Activated CD8-positive, alpha-beta T cell treated with anti-CD3 and anti-CD28 coated beads for 36 hours (primary cell): ENCODE measurements around the gene CCDC7. TPM values are rescaled to one million over a fixed set of nuclear protein-coding genes. Genes with fewer than 3 reads are reported as not detected.
"Not testable (repeated sequence)": the region's sequence is repeated elsewhere in the genome, so short reads cannot be mapped to it uniquely, and the experiment has no call there.

Source experiments
- ATAC-seq: fragments of 200-7000 bp; cut with Tn5 transposase; one replicate; pipeline ENCODE4 v1.10.0; 2021; ENCODE audit warnings: mild to moderate bottlenecking, moderate library complexity
- CTCF ChIA-PET: fragments of 350-600 bp; sonication (Branson Sonifier 250); formaldehyde crosslinking; loops from one replicate; lab custom pipeline; 2021; ENCODE audit warnings: antibody characterized with exemption; lab: Charles Lee
- POLR2A ChIA-PET: fragments of 350-600 bp; sonication (Branson Sonifier 250); formaldehyde crosslinking; loops from one replicate; lab custom pipeline; 2021; ENCODE audit warnings: antibody characterized with exemption; lab: Charles Lee
- DNase-seq: peaks from one replicate; pipeline ENCODE4 v3.0.0-alpha.2; 2020
- H3K27ac Mint-ChIP-seq: one replicate; pipeline ENCODE4 v1.8.0; 2021; ENCODE audit warnings: mild to moderate bottlenecking, mixed read lengths
- H3K27me3 Mint-ChIP-seq: one replicate; pipeline ENCODE4 v1.8.0; 2021; ENCODE audit warnings: mixed read lengths
- H3K36me3 Mint-ChIP-seq: one replicate; pipeline ENCODE4 v1.8.0; 2021; ENCODE audit warnings: low read depth, mixed read lengths
- H3K4me1 Mint-ChIP-seq: one replicate; pipeline ENCODE4 v1.8.0; 2021; ENCODE audit warnings: low read depth, mixed read lengths
- H3K4me3 Mint-ChIP-seq: one replicate; pipeline ENCODE4 v1.8.0; 2021; ENCODE audit warnings: mild to moderate bottlenecking, moderate library complexity, mixed read lengths
- H3K9me3 Mint-ChIP-seq: one replicate; pipeline ENCODE4 v1.8.0; 2021; ENCODE audit warnings: mixed read lengths
- intact Hi-C: fragments of 100-400 bp; cut with micrococcal nuclease; formaldehyde crosslinking; loops from one replicate; pipeline ENCODE4 v1.10.0; 2022
- total RNA-seq, 2 experiments: library from RNA; stranded (reverse); gene quantifications; one replicate each; pipeline ENCODE4 v1.2.3, GENCODE V29; 2021
- TF ChIP-seq, protein P1 (sequence below): fragments of 200-600 bp; IDR thresholded peaks from one replicate; pipeline ENCODE4 v1.8.0; 2022; ENCODE audit warnings: antibody characterized with exemption, mild to moderate bottlenecking

CCDC7 gene
- total RNA-seq, 2 experiments from 2014 or later, result 5.5 to 10.4 TPM

DNA sequence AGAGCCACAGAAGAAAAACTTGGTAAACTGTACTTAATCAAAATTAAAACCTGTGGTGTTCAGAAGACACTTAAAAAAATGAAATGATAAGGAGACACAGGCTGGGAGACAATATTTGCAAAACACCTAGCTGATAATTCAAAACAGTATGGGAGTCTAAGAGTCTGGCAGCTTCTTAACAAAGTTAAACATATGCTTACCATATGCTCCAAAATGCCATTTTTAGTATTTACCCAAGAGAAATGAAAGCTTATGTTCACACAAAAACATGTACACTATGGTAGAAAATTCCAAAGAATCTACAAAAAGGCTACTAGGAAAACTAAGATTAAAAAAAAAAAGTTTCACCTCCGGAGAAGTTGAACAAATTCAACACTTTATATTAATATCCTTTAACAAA is 463.5 kb downstream of the CCDC7 start:
- no peak for DNase-seq
- intact Hi-C loops, result no loop called here
- TF ChIP-seq, protein P1, sequence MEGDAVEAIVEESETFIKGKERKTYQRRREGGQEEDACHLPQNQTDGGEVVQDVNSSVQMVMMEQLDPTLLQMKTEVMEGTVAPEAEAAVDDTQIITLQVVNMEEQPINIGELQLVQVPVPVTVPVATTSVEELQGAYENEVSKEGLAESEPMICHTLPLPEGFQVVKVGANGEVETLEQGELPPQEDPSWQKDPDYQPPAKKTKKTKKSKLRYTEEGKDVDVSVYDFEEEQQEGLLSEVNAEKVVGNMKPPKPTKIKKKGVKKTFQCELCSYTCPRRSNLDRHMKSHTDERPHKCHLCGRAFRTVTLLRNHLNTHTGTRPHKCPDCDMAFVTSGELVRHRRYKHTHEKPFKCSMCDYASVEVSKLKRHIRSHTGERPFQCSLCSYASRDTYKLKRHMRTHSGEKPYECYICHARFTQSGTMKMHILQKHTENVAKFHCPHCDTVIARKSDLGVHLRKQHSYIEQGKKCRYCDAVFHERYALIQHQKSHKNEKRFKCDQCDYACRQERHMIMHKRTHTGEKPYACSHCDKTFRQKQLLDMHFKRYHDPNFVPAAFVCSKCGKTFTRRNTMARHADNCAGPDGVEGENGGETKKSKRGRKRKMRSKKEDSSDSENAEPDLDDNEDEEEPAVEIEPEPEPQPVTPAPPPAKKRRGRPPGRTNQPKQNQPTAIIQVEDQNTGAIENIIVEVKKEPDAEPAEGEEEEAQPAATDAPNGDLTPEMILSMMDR, result no peak
- ChIA-PET POLR2A (no interaction called here), CTCF (interaction anchor here (1.2 to 2.1 kb wide), 2 partner anchors 9 to 99 kb away, joined by 3 to 5 read pairs; no protein-coding TSS in a partner anchor)
- Mint-ChIP-seq H3K4me3 (no peak overlapping the region), H3K4me1 (peaks cover 3% of the 10 kb centered on the region), H3K27me3 (no peaks in the 10 kb centered on the region), H3K27ac (peak overlapping the region; percentile 20), H3K36me3 (peaks cover 48% of the 10 kb centered on the region), H3K9me3 (no peaks in the 10 kb centered on the region)
- no peak for ATAC-seq

DNA sequence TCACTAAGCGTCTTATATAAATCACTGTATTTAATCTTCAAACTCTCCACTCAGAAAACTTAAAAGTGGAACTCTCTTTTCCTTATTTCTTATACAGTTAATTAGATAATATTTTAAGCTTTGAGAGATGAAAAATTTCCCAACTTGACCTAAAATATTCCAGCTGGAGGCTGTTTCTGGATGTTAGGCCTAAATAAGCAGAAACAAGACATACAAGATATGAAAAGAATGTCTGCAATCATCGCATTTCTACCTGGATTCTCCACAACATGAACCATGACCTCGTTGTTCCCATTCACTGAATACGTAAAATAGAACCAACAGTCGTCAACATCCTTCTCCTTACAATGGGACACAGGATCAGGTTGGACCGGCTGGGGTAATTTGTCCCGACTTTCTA is 464.0 kb downstream of the CCDC7 start:
- DNase-seq, H3K4me1 Mint-ChIP-seq, H3K27ac Mint-ChIP-seq, intact Hi-C loops, H3K27me3 Mint-ChIP-seq, POLR2A ChIA-PET, H3K4me3 Mint-ChIP-seq, ATAC-seq, H3K9me3 Mint-ChIP-seq: not testable (repeated sequence)
- CTCF ChIA-PET, result interaction anchor here (1.2 to 2.1 kb wide), 2 partner anchors 10 to 99 kb away, joined by 3 to 5 read pairs; no protein-coding TSS in a partner anchor
- H3K36me3 Mint-ChIP-seq, result peaks cover 53% of the 10 kb centered on the region

DNA sequence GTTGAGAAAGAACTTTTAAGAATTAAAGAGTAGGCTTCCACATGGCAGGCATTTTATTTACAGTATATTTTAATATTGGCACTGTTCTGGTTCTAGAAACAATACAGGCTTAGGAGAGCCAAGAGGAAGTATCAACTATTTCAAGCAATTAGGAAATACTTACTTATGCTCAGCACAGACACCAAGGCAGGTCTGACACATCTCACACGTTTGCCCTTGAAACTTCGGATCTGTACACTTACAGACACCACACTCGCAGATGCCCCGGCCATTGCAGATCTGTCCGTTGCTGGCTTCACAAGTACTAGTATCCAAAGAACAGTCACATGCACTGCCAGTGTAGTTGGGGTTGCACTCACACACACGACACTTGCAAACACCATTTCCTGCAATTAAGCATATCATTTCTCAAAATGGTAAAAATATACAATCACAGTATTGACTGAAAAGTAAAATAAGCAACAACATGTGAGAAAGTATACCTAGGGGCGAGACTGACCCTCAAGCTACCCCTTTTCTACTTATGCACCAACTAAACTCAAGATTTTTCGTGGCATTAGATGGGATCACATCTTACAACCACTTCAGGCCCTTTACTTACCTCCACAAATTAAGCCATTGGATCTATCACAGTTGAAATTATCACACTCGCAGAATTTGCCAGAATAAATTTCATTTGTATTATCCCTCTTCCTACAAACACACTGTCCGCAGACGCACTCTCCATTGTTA is 465.5 kb downstream of the CCDC7 start:
- no peak for DNase-seq
- no peak for ATAC-seq
- Mint-ChIP-seq H3K4me3 (no peak overlapping the region), H3K4me1 (no peaks in the 10 kb centered on the region), H3K27ac (no peak overlapping the region), H3K9me3 (no peaks in the 10 kb centered on the region), H3K27me3 (no peaks in the 10 kb centered on the region), H3K36me3 (peaks cover 58% of the 10 kb centered on the region)
- intact Hi-C loops, result no loop called here
- ChIA-PET POLR2A (no interaction called here), CTCF (no interaction called here)
- TF ChIP-seq, protein P1, result no peak

DNA sequence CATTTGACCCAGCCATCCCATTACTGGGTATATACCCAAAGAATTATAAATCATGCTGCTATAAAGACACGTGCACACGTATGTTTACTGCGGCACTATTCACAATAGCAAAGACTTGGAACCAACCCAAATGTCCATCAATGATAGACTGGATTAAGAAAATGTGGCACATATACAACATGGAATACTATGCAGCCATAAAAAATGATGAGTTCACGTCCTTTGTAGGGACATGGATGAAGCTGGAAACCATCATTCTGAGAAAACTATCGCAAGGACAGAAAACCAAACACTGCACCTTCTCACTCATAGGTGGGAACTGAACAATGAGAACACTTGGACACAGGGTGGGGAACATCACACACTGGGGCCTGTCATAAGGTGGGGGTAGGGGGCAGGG is 471.9 kb downstream of the CCDC7 start:
- H3K4me1 Mint-ChIP-seq, ATAC-seq, H3K9me3 Mint-ChIP-seq, H3K27me3 Mint-ChIP-seq, H3K4me3 Mint-ChIP-seq, DNase-seq, H3K27ac Mint-ChIP-seq, POLR2A ChIA-PET, CTCF ChIA-PET, intact Hi-C loops: not testable (repeated sequence)
- peaks cover 65% of the 10 kb centered on the region for H3K36me3 Mint-ChIP-seq

DNA sequence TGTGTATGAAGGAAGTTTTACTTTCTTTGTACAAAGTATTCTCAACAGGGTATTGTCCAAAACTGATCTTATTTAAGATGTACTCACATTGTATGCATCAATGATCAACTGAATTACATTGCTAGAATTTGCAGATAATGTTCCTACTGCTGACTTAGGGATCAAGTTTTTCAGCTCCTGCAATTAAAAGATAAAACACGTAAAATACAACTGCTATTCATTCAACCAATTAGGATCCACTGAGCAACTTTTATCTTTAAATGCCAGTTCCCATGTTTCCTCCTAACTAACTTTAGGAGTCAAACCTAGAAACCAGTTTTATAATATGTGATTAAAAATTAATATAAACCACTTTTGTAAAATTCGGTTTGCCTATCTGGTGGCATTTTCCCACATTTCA is 476.2 kb downstream of the CCDC7 start:
- POLR2A ChIA-PET, result no interaction called here
- H3K27me3 Mint-ChIP-seq, result no peaks in the 10 kb centered on the region
- H3K4me1 Mint-ChIP-seq, result peaks cover 9% of the 10 kb centered on the region
- H3K4me3 Mint-ChIP-seq, result no peak overlapping the region
- no peak for DNase-seq
- intact Hi-C loops, result no loop called here
- peaks cover 51% of the 10 kb centered on the region for H3K36me3 Mint-ChIP-seq
- CTCF ChIA-PET, result interaction anchor here (1.1 kb wide), 1 partner anchor 87 kb away, joined by 3 read pairs; no protein-coding TSS in a partner anchor
- no peak overlapping the region for H3K27ac Mint-ChIP-seq
- H3K9me3 Mint-ChIP-seq, result peaks cover 2% of the 10 kb centered on the region
- TF ChIP-seq, protein P1, result no peak
- no peak for ATAC-seq

- Mint-ChIP-seq H3K27me3 (no peaks in the 10 kb centered on the region), H3K4me1 (peaks cover 9% of the 10 kb centered on the region), H3K9me3 (peaks cover 2% of the 10 kb centered on the region), H3K27ac (no peak overlapping the region), H3K4me3 (no peak overlapping the region), H3K36me3 (peaks cover 48% of the 10 kb centered on the region)
- CTCF ChIA-PET, result interaction anchor here (0.6 kb wide), 2 partner anchors 86 to 522 kb away, joined by 3 to 4 read pairs; no protein-coding TSS in a partner anchor
- intact Hi-C loops, result no loop called here
- POLR2A ChIA-PET, result no interaction called here
- TF ChIP-seq, protein P1, result no peak
- DNase-seq, result no peak
- no peak for ATAC-seq
Measured at GRCh38 chr10:32923134-32923533, 477.2 kb downstream of the CCDC7 start.
